ENCODE results near the gene LRRC7.

GRCh38 chr1:70072231-70072751 is 504.6 kb downstream of the LRRC7 start:
- TF ChIP-seq POLR2A (IDR thresholded peaks at IDR 0.05) (no peak), CTCF (IDR thresholded peaks at IDR 0.05) (no peak), EP300 (IDR thresholded peaks at IDR 0.05) (no peak)
